HepG2 (cell line): ENCODE measurements around the gene NAXD. TPM values are rescaled to one million over a fixed set of nuclear protein-coding genes. Genes with fewer than 3 reads are reported as not detected.

Experiments
- ATAC-seq: fragments of 200-7000 bp; cut with Tn5 transposase; 3 replicates; pipeline ENCODE4 v1.9.1; 2020; ENCODE audit warnings: mild to moderate bottlenecking, moderate library complexity
- BruUV-seq: library from RNA; stranded (reverse); fragments of 400-500 nt; replicated peaks from 2 replicates; lab custom pipeline; 2021; lab: Mats Ljungman, UMichigan
- CTCF ChIA-PET: fragments of 300-600 bp; formaldehyde crosslinking; extraction: SDS; loops from one replicate; lab custom pipeline; 2021; ENCODE audit warnings: low total read pairs, inconsistent platforms, low intra/inter-chr PET ratio; lab: Yijun Ruan, JAX
- POLR2A ChIA-PET: fragments of 350-600 bp; sonication (Branson Sonifier 250); formaldehyde crosslinking; loops from one replicate; lab custom pipeline; 2020; ENCODE audit warnings: antibody characterized with exemption, inconsistent platforms; lab: Yijun Ruan, JAX
- DNase-seq: peaks from one replicate; pipeline ENCODE4 v3.0.0-alpha.2; 2015; ENCODE audit warnings: low spot score
- FAIRE-seq: peaks from 3 replicates; lab custom pipeline; 2011; peaks lifted over from hg19 to GRCh38; lab: Jason Lieb, UNC
- H2AFZ ChIP-seq: one replicate; pipeline ENCODE4 v1.6.1; 2011; ENCODE audit warnings: low read length, inconsistent platforms
- H3K27ac ChIP-seq: fragments of 300-600 bp; 3 replicates; pipeline ENCODE4 v1.8.0; 2011; ENCODE audit warnings: mixed run types, mild to moderate bottlenecking, mixed read lengths, low read length, inconsistent platforms; ENCODE audit not compliant: insufficient read depth; ENCODE audit errors: extremely low read length
- H3K27me3 ChIP-seq, 2 experiments: fragments of 200-600 bp in 1 of 2; 2 replicates in 1 of 2; 3 replicates in 1 of 2; pipeline versions ENCODE4 v1.6.0 to v1.8.0; 2011; ENCODE audit warnings: low read length in 2 of 2, mild to moderate bottlenecking in 2 of 2, moderate library complexity in 2 of 2, inconsistent platforms in 1 of 2; ENCODE audit not compliant: insufficient read depth in 2 of 2, control insufficient read depth in 1 of 2
- H3K36me3 ChIP-seq, 2 experiments: fragments of 200-600 bp in 1 of 2; replicated peaks in 1 of 2; 2 replicates in 1 of 2; 3 replicates in 1 of 2; pipeline versions ENCODE4 v1.5.1 to v1.8.0; 2011; ENCODE audit warnings: low read length in 2 of 2, inconsistent platforms in 1 of 2; ENCODE audit not compliant: insufficient read depth in 2 of 2, control insufficient read depth in 1 of 2
- H3K4me1 ChIP-seq: 2 replicates; pipeline ENCODE4 v1.5.1; 2012; ENCODE audit warnings: low read length, inconsistent platforms; ENCODE audit not compliant: insufficient read depth
- H3K4me2 ChIP-seq: 2 replicates; pipeline ENCODE4 v1.6.0; 2011; ENCODE audit warnings: low read depth, low read length, inconsistent platforms
- H3K4me3 ChIP-seq, 3 experiments: fragments of 200-600 bp in 1 of 3; sonication (generic), shearing (Covaris generic) in 1 of 3; replicated peaks in 1 of 3; 2 replicates each; pipeline ENCODE4 v1.5.1; 2011 to 2016; ENCODE audit warnings: low read length in 3 of 3, inconsistent platforms in 2 of 3, low read depth in 2 of 3, mild to moderate bottlenecking in 2 of 3, control low read depth in 1 of 3, mixed read lengths in 1 of 3; ENCODE audit not compliant: insufficient read depth in 1 of 3
- H3K79me2 ChIP-seq: one replicate; pipeline ENCODE4 v1.6.1; 2011; ENCODE audit warnings: low read length, inconsistent platforms; ENCODE audit not compliant: insufficient read depth
- H3K9ac ChIP-seq: 2 replicates; pipeline ENCODE4 v1.6.0; 2011; ENCODE audit warnings: mild to moderate bottlenecking, low read depth, low read length, inconsistent platforms; ENCODE audit not compliant: insufficient read depth
- H3K9me3 ChIP-seq: 2 replicates; pipeline ENCODE4 v1.5.1; 2012; ENCODE audit warnings: mild to moderate bottlenecking, low read length
- H4K20me1 ChIP-seq: 2 replicates; pipeline ENCODE4 v1.6.0; 2011; ENCODE audit warnings: inconsistent platforms, mild to moderate bottlenecking, low read length, moderate library complexity; ENCODE audit not compliant: insufficient read depth
- CEBPB ChIP-seq: IDR thresholded peaks from 2 replicates; pipeline ENCODE4 v1.6.1; 2011; ENCODE audit warnings: low read depth, low read length, improper control_type of control experiment, borderline replicate concordance
- CEBPG ChIP-seq: IDR thresholded peaks from 2 replicates; pipeline ENCODE4 v1.6.1; 2016
- CTCF ChIP-seq: sonication (generic); formaldehyde crosslinking; IDR thresholded peaks from 2 replicates; pipeline ENCODE4 v1.5.0; 2020; ENCODE audit warnings: mild to moderate bottlenecking, missing genetic modification reagents, moderate library complexity
- ELF3 ChIP-seq: IDR thresholded peaks from 2 replicates; pipeline ENCODE4 v1.6.1; 2016; ENCODE audit warnings: missing genetic modification reagents, missing compliant biosample characterization
- ELK4 ChIP-seq: sonication (generic); formaldehyde crosslinking; IDR thresholded peaks from 2 replicates; pipeline ENCODE4 v1.9.0; 2021; ENCODE audit warnings: missing genetic modification reagents, borderline replicate concordance
- RAD21 ChIP-seq: fragments of 450-650 bp; formaldehyde crosslinking; IDR thresholded peaks from 2 replicates; pipeline ENCODE4 v1.5.0; 2020; ENCODE audit warnings: mild to moderate bottlenecking
- SAP130 ChIP-seq: IDR thresholded peaks from 2 replicates; pipeline ENCODE4 v1.6.1; 2016; ENCODE audit warnings: low read depth
- SMC3 ChIP-seq: IDR thresholded peaks from 2 replicates; pipeline ENCODE4 v1.6.1; 2011; ENCODE audit warnings: low read length, improper control_type of control experiment
- SRF ChIP-seq: IDR thresholded peaks from 2 replicates; pipeline ENCODE4 v1.6.1; 2011; ENCODE audit warnings: mild to moderate bottlenecking, low read depth, low read length, moderate library complexity
- STAG1 ChIP-seq: sonication (generic); formaldehyde crosslinking; IDR thresholded peaks from 2 replicates; pipeline ENCODE4 v1.4.0; 2020; ENCODE audit warnings: missing genetic modification reagents
- TGIF2 ChIP-seq: IDR thresholded peaks from 2 replicates; pipeline ENCODE4 v1.6.1; 2016; ENCODE audit warnings: control low read depth, missing compliant biosample characterization
- ZNF280B ChIP-seq: sonication (generic); formaldehyde crosslinking; IDR thresholded peaks from 2 replicates; pipeline ENCODE4 v1.5.0; 2020; ENCODE audit warnings: missing genetic modification reagents, mild to moderate bottlenecking, borderline replicate concordance
- ZNF3 ChIP-seq: IDR thresholded peaks from 2 replicates; pipeline ENCODE4 v1.7.0; 2017; ENCODE audit warnings: inconsistent platforms
- WGBS: methylation state at CpG from one replicate; pipeline ENCODE4 v1.1.6; 2017; ENCODE audit warnings: low lambda C conversion rate; 5-methylcytosine and 5-hydroxymethylcytosine counted together
- in situ Hi-C: cut with HindIII; loops from 2 replicates; pipeline ENCODE4 v1.10.0; 2017; ENCODE audit warnings: low pct_unique_long_range_greater_than_20kb; ENCODE audit not compliant: extremely low pct_ligation_motif_present
- intact Hi-C: fragments of 100-400 bp; cut with micrococcal nuclease; formaldehyde crosslinking; loops from one replicate; pipeline ENCODE4 v1.10.0; 2022; ENCODE audit not compliant: unreplicated experiment
- polyA plus RNA-seq, 8 experiments: library from polyadenylated mRNA; depleted of rRNA in 3 of 8; stranded (reverse) in 7 of 8; unstranded in 1 of 8; fragments of >200 nt; fragmentation: Illumina TruSeq in 4 of 8; extraction: Trizol in 4 of 8; gene quantifications; 2 replicates each; pipeline versions ENCODE4 v1.2.1 to v1.2.3, GENCODE V29; 2011 to 2016; ENCODE audit warnings: low read depth in 4 of 8, missing spikeins in 1 of 8, mixed read lengths in 1 of 8; ENCODE audit not compliant: insufficient read depth in 1 of 8
- total RNA-seq, 5 experiments: library from RNA; depleted of rRNA; stranded (reverse); fragments of >200 nt; fragmentation: Illumina TruSeq; extraction: Trizol; gene quantifications; 2 replicates each; pipeline ENCODE4 v1.2.3, GENCODE V29; 2016; ENCODE audit warnings: low read depth in 1 of 5

Gene NAXD
- total and polyA plus RNA-seq, 2 of the 13 experiments (the other 11 are each of a cell fraction or from before 2014, with no cell fraction given): 19.0 to 23.2 TPM

GRCh38 chr13:110592665-110593064 is 22.7 kb upstream of the NAXD start:
- Histone ChIP-seq H3K79me2 (no peaks in the 10 kb centered on the region), H3K4me1 (peaks cover 17% of the 10 kb centered on the region), H2AFZ (no peak overlapping the region), H3K27ac (no peak overlapping the region), H3K36me3 (no peaks in the 10 kb centered on the region), H3K4me3 (no peak overlapping the region), H3K9me3 (no peaks in the 10 kb centered on the region), H3K9ac (no peak overlapping the region), H3K27me3 (no peaks in the 10 kb centered on the region), H3K4me2 (no peak overlapping the region), H4K20me1 (no peaks in the 10 kb centered on the region)
- TF ChIP-seq ELK4 (CRISPR knock-in tag): no peak
- no peak for FAIRE-seq
- ChIA-PET CTCF (interaction anchor here (1.6 to 2.0 kb wide), 2 partner anchors 137 to 226 kb away, joined by 5 to 12 read pairs; no protein-coding TSS in a partner anchor), POLR2A (no interaction called here)
- ATAC-seq: no peak
- intact Hi-C loops (loop anchor here (1.0 to 10.0 kb wide), 5 partner anchors 138 to 632 kb away; no protein-coding TSS in a partner anchor), in situ Hi-C loops (loop anchor here (5.0 to 10.0 kb wide), 2 partner anchors 225 to 332 kb away; no protein-coding TSS in a partner anchor)
- DNase-seq: no peak
- WGBS: 31% methylated on average over 2 of the region's 2 CpGs
- BruUV-seq: no TSS peak

- CTCF ChIA-PET: interaction anchor here (1.6 to 2.0 kb wide), 2 partner anchors 138 to 226 kb away, joined by 5 to 12 read pairs; no protein-coding TSS in a partner anchor
- ATAC-seq (peak; percentile 89), FAIRE-seq (no peak), DNase-seq (peak; percentile 65)
- 39% methylated on average over 6 of the region's 6 CpGs for WGBS
- H3K36me3 ChIP-seq: no peaks in the 10 kb centered on the region
- no peak overlapping the region for H3K27ac ChIP-seq
- in situ Hi-C loops: loop anchor here (5.0 to 10.0 kb wide), 2 partner anchors 224 to 331 kb away; no protein-coding TSS in a partner anchor
- H4K20me1 ChIP-seq: no peaks in the 10 kb centered on the region
- no peak overlapping the region for H2AFZ ChIP-seq
- no peak overlapping the region for H3K9ac ChIP-seq
- H3K4me2 ChIP-seq: no peak overlapping the region
- H3K4me3 ChIP-seq: no peak overlapping the region
- BruUV-seq: no TSS peak
- H3K9me3 ChIP-seq: no peaks in the 10 kb centered on the region
- POLR2A ChIA-PET: interaction anchor here (1.2 kb wide), 1 partner anchor 32 kb away, joined by 4 read pairs; the partner anchor contains the start of gene RAB20
- H3K27me3 ChIP-seq: no peaks in the 10 kb centered on the region
- H3K79me2 ChIP-seq: no peaks in the 10 kb centered on the region
- intact Hi-C loops: loop anchor here (1.0 to 10.0 kb wide), 5 partner anchors 139 to 631 kb away; no protein-coding TSS in a partner anchor
- H3K4me1 ChIP-seq: peaks cover 19% of the 10 kb centered on the region
- TF ChIP-seq CEBPB: 0 out of 2 replicates have a peak, but pooled peaks have one; percentile 26
- peak; percentile 28 for TF ChIP-seq SAP130 (CRISPR knock-in tag)
- TF ChIP-seq ZNF280B (CRISPR knock-in tag): no peak
- TF ChIP-seq SMC3: peak; percentile 72
- no peak for TF ChIP-seq SRF
- TF ChIP-seq ZNF3 (CRISPR knock-in tag): no peak
- peak; percentile 39; the same call in 1 of the 2 replicates for TF ChIP-seq CEBPG (CRISPR knock-in tag)
- peak; percentile 84 for TF ChIP-seq STAG1
- 0 out of 2 replicates have a peak, but pooled peaks have one; percentile 23 for TF ChIP-seq ELF3
- TF ChIP-seq RAD21 (CRISPR knock-in tag): peak; percentile 36; the same call in 1 of the 2 replicates
- TF ChIP-seq TGIF2 (CRISPR knock-in tag): 0 out of 2 replicates have a peak, but pooled peaks have one; percentile 18
- peak; percentile 75 for TF ChIP-seq CTCF (CRISPR knock-in tag)
Measured at GRCh38 chr13:110593430-110594130, 21.8 kb upstream of the NAXD start.
